Left lung (tissue), 10 donors: ENCODE measurements around the gene ADM5. TPM values are rescaled to one million over a fixed set of nuclear protein-coding genes. Genes with fewer than 3 reads are reported as not detected.

Source experiments
- ATAC-seq: fragments of 200-7000 bp; cut with Tn5 transposase; one replicate; pipeline ENCODE4 v1.9.1; 2020; ENCODE audit warnings: moderate library complexity
- DNase-seq, 4 donors: peaks; one replicate each; pipeline ENCODE4 v3.0.0-alpha.2; 2013 to 2020
- H3K27ac ChIP-seq, 2 donors: fragments of 200-600 bp; sonication (generic) in 1 of 2; one replicate each; pipeline versions ENCODE4 v1.5.0 to v1.8.0; 2020 to 2021
- H3K27me3 ChIP-seq, 2 donors: fragments of 200-600 bp; sonication (generic) in 1 of 2; one replicate each; pipeline versions ENCODE4 v1.5.0 to v1.8.0; 2020 to 2021
- H3K36me3 ChIP-seq, 2 donors: fragments of 200-600 bp; sonication (generic) in 1 of 2; one replicate each; pipeline versions ENCODE4 v1.5.0 to v1.8.0; 2020 to 2021
- H3K4me1 ChIP-seq, 2 donors: fragments of 200-600 bp; one replicate each; pipeline ENCODE4 v1.8.0; 2021
- H3K4me3 ChIP-seq, 2 donors: fragments of 200-600 bp; sonication (generic) in 1 of 2; one replicate each; pipeline versions ENCODE4 v1.5.0 to v1.8.0; 2020 to 2021; ENCODE audit warnings: mild to moderate bottlenecking in 1 of 2
- H3K9me3 ChIP-seq, 2 donors: fragments of 200-600 bp; sonication (generic) in 1 of 2; one replicate each; pipeline versions ENCODE4 v1.5.0 to v1.8.0; 2020 to 2021
- CTCF ChIP-seq, 2 donors: fragments of 200-600 bp; sonication (generic) in 1 of 2; IDR thresholded peaks; one replicate each; pipeline versions ENCODE4 v1.5.0 to v1.8.0; 2021; ENCODE audit warnings: antibody characterized with exemption in 2 of 2
- intact Hi-C, 2 donors: fragments of 100-400 bp; cut with DNase I; formaldehyde crosslinking; loops; one replicate each; pipeline versions ENCODE4 v1.11.2 to v1.14.2; 2022
- polyA plus RNA-seq, 6 donors: library from polyadenylated mRNA; unstranded; fragments of 120-200 nt; gene quantifications; one replicate each; pipeline ENCODE4 v1.2.1, GENCODE V29; 2013; ENCODE audit not compliant: insufficient read length in 6 of 6
- total RNA-seq, 2 donors: library from RNA; stranded (reverse); fragmentation: NEBNext Ultra II Directional; extraction: Animal tissue kit (Norgen Biotek cat#: 25700); gene quantifications; one replicate each; pipeline ENCODE4 v1.2.1, GENCODE V29; 2021
- donor health status: DM: no; HTN: yes; CAD: no.
- donor health status: DM: no; HTN: no; CAD: no.

ADM5 gene
- total and polyA plus RNA-seq, 8 donors: 0.93 to 2.6 (median 1.9) TPM

- Histone ChIP-seq H3K27ac (no peak overlapping the region), H3K4me3 (no peak overlapping the region), H3K4me1 (no peaks in the 10 kb centered on the region), H3K36me3 (no peaks in the 10 kb centered on the region), H3K9me3 (no peaks in the 10 kb centered on the region), H3K27me3 (peaks cover 0 to 6% of the 10 kb centered on the region in 2 donors)
- ATAC-seq: no peak
- TF ChIP-seq CTCF (IDR thresholded peaks at IDR 0.05): no peak
- intact Hi-C loops: no loop called here
- DNase-seq: no peak
Observed at GRCh38 chr19:49701271-49701786, 11.9 kb downstream of the ADM5 start.

- no peak for ATAC-seq
- intact Hi-C loops: no loop called here
Observed at GRCh38 chr19:49704888-49705642, 15.7 kb downstream of the ADM5 start.

GRCh38 chr19:49705919-49706318, 16.5 kb downstream of the ADM5 start:
- ATAC-seq (no peak), DNase-seq (no peak)
- Histone ChIP-seq H3K27me3 (peaks cover 0 to 6% of the 10 kb centered on the region in 2 donors), H3K4me1 (no peaks in the 10 kb centered on the region), H3K9me3 (no peaks in the 10 kb centered on the region), H3K27ac (no peak overlapping the region), H3K4me3 (no peak overlapping the region), H3K36me3 (no peaks in the 10 kb centered on the region)
- no peak for TF ChIP-seq CTCF (IDR thresholded peaks at IDR 0.05)
- intact Hi-C loops: no loop called here

More at GRCh38 chr19:49704888-49705642, 15.7 kb downstream of the ADM5 start:
- H3K4me1 ChIP-seq: no peaks in the 10 kb centered on the region
- no peak for DNase-seq
- H3K27me3 ChIP-seq: peaks cover 0 to 6% of the 10 kb centered on the region in 2 donors
- H3K9me3 ChIP-seq: no peaks in the 10 kb centered on the region
- H3K27ac ChIP-seq: no peak overlapping the region
- no peak for TF ChIP-seq CTCF (IDR thresholded peaks at IDR 0.05)
- H3K4me3 ChIP-seq: no peak overlapping the region
- no peaks in the 10 kb centered on the region for H3K36me3 ChIP-seq

GRCh38 chr19:49710372-49710951, 21.1 kb downstream of the ADM5 start:
- no peak for ATAC-seq
- Histone ChIP-seq H3K9me3 (no peaks in the 10 kb centered on the region), H3K27me3 (no peaks in the 10 kb centered on the region), H3K27ac (no peak overlapping the region), H3K4me1 (no peaks in the 10 kb centered on the region), H3K36me3 (no peaks in the 10 kb centered on the region), H3K4me3 (no peak overlapping the region)
- intact Hi-C loops: no loop called here
- no peak for DNase-seq
- no peak for TF ChIP-seq CTCF (IDR thresholded peaks at IDR 0.05)

GRCh38 chr19:49712397-49712859, 23.0 kb downstream of the ADM5 start:
- no peak for TF ChIP-seq CTCF (IDR thresholded peaks at IDR 0.05)
- ATAC-seq (peak; percentile 33), DNase-seq (no peak)
- no peaks in the 10 kb centered on the region for H3K27me3 ChIP-seq
- no peaks in the 10 kb centered on the region for H3K36me3 ChIP-seq
- H3K4me3 ChIP-seq: no peak overlapping the region
- intact Hi-C loops: no loop called here
- H3K4me1 ChIP-seq: peaks cover 0 to 3% of the 10 kb centered on the region in 2 donors
- H3K9me3 ChIP-seq: no peaks in the 10 kb centered on the region
- H3K27ac ChIP-seq: no peak overlapping the region
